ENCODE results near the gene REEP3.

- no peak for TF ChIP-seq POLR2AphosphoS5 (IDR thresholded peaks at IDR 0.05; ENCODE audit: low read depth, low read length)
- no peak for TF ChIP-seq POLR2A (IDR thresholded peaks at IDR 0.05; ENCODE audit: low read depth, low read length)
- no peak for TF ChIP-seq TAF1 (IDR thresholded peaks at IDR 0.05; ENCODE audit: low read depth, low read length)
- TF ChIP-seq PAX5 (IDR thresholded peaks at IDR 0.05; ENCODE audit: insufficient read depth, low read length, severe bottlenecking), result no peak
- no peak for TF ChIP-seq SPI1 (IDR thresholded peaks at IDR 0.05; ENCODE audit: low read depth, low read length)
Observed at GRCh38 chr10:63574011-63574410, 52.8 kb downstream of the REEP3 start.
